H1 (cell line): ENCODE results near the gene OR52E4. TPM values are rescaled to one million over a fixed set of nuclear protein-coding genes. Genes with fewer than 3 reads are reported as not detected.

Experiments used
- CTCF ChIA-PET: fragments of 300-600 bp; sonication (Branson Sonifier 250); formaldehyde crosslinking; loops from one replicate; lab custom pipeline; 2021; ENCODE audit not compliant: partially characterized antibody; lab: Charles Lee
- POLR2A ChIA-PET: fragments of 300-600 bp; sonication (Branson Sonifier 250); formaldehyde crosslinking; loops from one replicate; lab custom pipeline; 2021; ENCODE audit warnings: inconsistent platforms; ENCODE audit not compliant: partially characterized antibody; lab: Charles Lee
- DNase-seq, 2 experiments: peaks; one replicate each; pipeline versions ENCODE4 v3.0.0 to v3.0.0-alpha.2; 2010 to 2022; ENCODE audit warnings: low spot score in 2 of 2, low read depth in 1 of 2, mixed read lengths in 1 of 2
- FAIRE-seq: peaks from 2 replicates; lab custom pipeline; 2011; peaks lifted over from hg19 to GRCh38; lab: Jason Lieb, UNC
- H2AFZ ChIP-seq: 2 replicates; pipeline ENCODE4 v1.8.1; 2012; ENCODE audit warnings: low read length, inconsistent platforms
- H2AK5ac ChIP-seq: 2 replicates; pipeline ENCODE4 v1.6.1; 2013; ENCODE audit warnings: low read depth, low read length
- H2BK120ac ChIP-seq: replicated peaks from 2 replicates; pipeline ENCODE3; 2013; ENCODE audit warnings: low read depth, low read length, inconsistent platforms
- H2BK12ac ChIP-seq: 2 replicates; pipeline ENCODE4 v1.6.1; 2013; ENCODE audit warnings: low read depth, low read length
- H2BK15ac ChIP-seq: 2 replicates; pipeline ENCODE4 v1.6.1; 2013; ENCODE audit warnings: low read length
- H2BK20ac ChIP-seq: 2 replicates; pipeline ENCODE4 v1.6.1; 2013; ENCODE audit warnings: low read length
- H2BK5ac ChIP-seq: 2 replicates; pipeline ENCODE4 v1.6.1; 2013; ENCODE audit warnings: low read depth, low read length
- H3K14ac ChIP-seq: 2 replicates; pipeline ENCODE4 v1.6.1; 2013; ENCODE audit warnings: inconsistent platforms; ENCODE audit not compliant: insufficient read length
- H3K18ac ChIP-seq: 2 replicates; pipeline ENCODE4 v1.6.1; 2013; ENCODE audit warnings: low read length; ENCODE audit errors: extremely low read depth
- H3K23ac ChIP-seq: 2 replicates; pipeline ENCODE4 v1.6.1; 2013; ENCODE audit warnings: inconsistent platforms; ENCODE audit not compliant: insufficient read length
- H3K23me2 ChIP-seq: 2 replicates; pipeline ENCODE4 v1.6.1; 2013; ENCODE audit warnings: low read depth, low read length
- H3K27ac ChIP-seq: 2 replicates; pipeline ENCODE4 v1.6.1; 2011; ENCODE audit warnings: low read depth, low read length, inconsistent platforms
- H3K27me3 ChIP-seq, 4 experiments: replicated peaks in 1 of 4; 1 replicate in 1 of 4; 2 replicates in 3 of 4; pipeline versions ENCODE4 v1.6.1 to v1.8.1; 2011 to 2013; ENCODE audit warnings: low read length in 3 of 4, mild to moderate bottlenecking in 3 of 4, inconsistent platforms in 2 of 4, mixed read lengths in 2 of 4, moderate library complexity in 1 of 4; ENCODE audit not compliant: control insufficient read depth in 3 of 4, insufficient read depth in 3 of 4; ENCODE audit errors: extremely low read depth in 1 of 4
- H3K36me3 ChIP-seq, 4 experiments: 2 replicates each; pipeline versions ENCODE4 v1.6.1 to v1.8.1; 2011 to 2013; ENCODE audit warnings: mild to moderate bottlenecking in 4 of 4, low read length in 3 of 4, moderate library complexity in 2 of 4, control low read depth in 1 of 4, inconsistent platforms in 1 of 4; ENCODE audit not compliant: insufficient read depth in 4 of 4, control insufficient read depth in 2 of 4
- H3K4ac ChIP-seq: replicated peaks from 2 replicates; pipeline ENCODE3; 2013; ENCODE audit warnings: low read length, low read depth, mixed read lengths, inconsistent platforms; ENCODE audit not compliant: insufficient read length
- H3K4me1 ChIP-seq, 4 experiments: replicated peaks in 1 of 4; 1 replicate in 1 of 4; 2 replicates in 3 of 4; pipeline versions ENCODE4 v1.6.1 to v1.8.1; 2011 to 2013; ENCODE audit warnings: low read length in 3 of 4, inconsistent platforms in 2 of 4, mixed read lengths in 1 of 4; ENCODE audit not compliant: insufficient read depth in 4 of 4, control insufficient read depth in 3 of 4
- H3K4me2 ChIP-seq, 2 experiments: 2 replicates each; pipeline versions ENCODE4 v1.6.1 to v1.8.1; 2011 to 2013; ENCODE audit warnings: low read depth in 2 of 2, low read length in 2 of 2, control low read depth in 1 of 2, inconsistent platforms in 1 of 2, mild to moderate bottlenecking in 1 of 2; ENCODE audit not compliant: insufficient read depth in 1 of 2
- H3K4me3 ChIP-seq, 4 experiments: fragments of 200-600, 300-600 bp in 1 of 4; sonication (generic), shearing (Covaris generic), sonication (Bioruptor Twin) in 1 of 4; 2 replicates each; pipeline versions ENCODE4 v1.5.1 to v1.8.1; 2011 to 2016; ENCODE audit warnings: low read length in 4 of 4, low read depth in 3 of 4, control low read depth in 2 of 4, inconsistent platforms in 2 of 4, mild to moderate bottlenecking in 2 of 4, mixed read lengths in 1 of 4, moderate library complexity in 1 of 4; ENCODE audit not compliant: insufficient read depth in 2 of 4; ENCODE audit errors: extremely low read depth in 1 of 4
- H3K56ac ChIP-seq: replicated peaks from 2 replicates; pipeline ENCODE3; 2013; ENCODE audit warnings: low read depth, mild to moderate bottlenecking, mixed read lengths, low read length, inconsistent platforms; ENCODE audit not compliant: insufficient read length
- H3K79me1 ChIP-seq: 2 replicates; pipeline ENCODE4 v1.6.1; 2013; ENCODE audit warnings: low read depth, low read length, control low read depth
- H3K79me2 ChIP-seq, 2 experiments: 2 replicates each; pipeline versions ENCODE4 v1.6.1 to v1.8.1; 2012 to 2013; ENCODE audit warnings: low read length in 2 of 2, mild to moderate bottlenecking in 2 of 2, inconsistent platforms in 1 of 2; ENCODE audit not compliant: insufficient read depth in 2 of 2, control insufficient read depth in 1 of 2
- H3K9ac ChIP-seq, 4 experiments: replicated peaks in 1 of 4; 1 replicate in 1 of 4; 2 replicates in 3 of 4; pipeline versions ENCODE4 v1.6.1 to v1.8.1; 2011 to 2013; ENCODE audit warnings: low read depth in 3 of 4, low read length in 3 of 4, control low read depth in 2 of 4, mild to moderate bottlenecking in 2 of 4, moderate library complexity in 2 of 4, inconsistent platforms in 1 of 4; ENCODE audit errors: extremely low read depth in 1 of 4
- H3K9me3 ChIP-seq, 2 experiments: 2 replicates each; pipeline versions ENCODE4 v1.6.1 to v1.8.1; 2012 to 2013; ENCODE audit warnings: mild to moderate bottlenecking in 2 of 2, moderate library complexity in 2 of 2, control low read depth in 1 of 2, inconsistent platforms in 1 of 2, low read depth in 1 of 2, low read length in 1 of 2, mixed read lengths in 1 of 2; ENCODE audit not compliant: insufficient read depth in 2 of 2
- H4K20me1 ChIP-seq, 2 experiments: replicated peaks in 1 of 2; 2 replicates each; pipeline versions ENCODE3 to v1.8.1; 2011 to 2013; ENCODE audit warnings: inconsistent platforms in 2 of 2, low read length in 2 of 2, mild to moderate bottlenecking in 1 of 2; ENCODE audit not compliant: insufficient read depth in 2 of 2, control insufficient read depth in 1 of 2
- H4K5ac ChIP-seq: 2 replicates; pipeline ENCODE4 v1.6.1; 2013; ENCODE audit warnings: low read length, low read depth, mixed read lengths, inconsistent platforms; ENCODE audit not compliant: insufficient read length
- H4K8ac ChIP-seq: 2 replicates; pipeline ENCODE4 v1.8.0; 2013; ENCODE audit warnings: mild to moderate bottlenecking, moderate library complexity, low read length, inconsistent platforms; ENCODE audit not compliant: insufficient read depth; ENCODE audit errors: extremely low read depth
- H4K91ac ChIP-seq: replicated peaks from 2 replicates; pipeline ENCODE3; 2013; ENCODE audit warnings: low read length, mixed read lengths, inconsistent platforms; ENCODE audit not compliant: insufficient read length
- BACH1 ChIP-seq: IDR thresholded peaks from 2 replicates; pipeline ENCODE4 v1.6.1; 2012; ENCODE audit warnings: low read length, improper control_type of control experiment
- BCL11A ChIP-seq, 2 experiments: IDR thresholded peaks; one replicate each; pipeline ENCODE4 v1.6.1; 2011; ENCODE audit warnings: low read depth in 2 of 2, low read length in 2 of 2, mild to moderate bottlenecking in 2 of 2
- CBX8 ChIP-seq: fragments of 300-800, 300-1000 bp; sonication (generic); IDR thresholded peaks from 2 replicates; pipeline ENCODE4 v1.7.1; 2016; ENCODE audit warnings: low read depth, low read length, borderline replicate concordance
- CHD2 ChIP-seq: IDR thresholded peaks from 2 replicates; pipeline ENCODE4 v1.6.1; 2012; ENCODE audit warnings: low read length, improper control_type of control experiment
- EZH2 ChIP-seq: fragments of 200-600 bp; sonication (generic); IDR thresholded peaks from 2 replicates; pipeline ENCODE4 v1.7.1; 2012; ENCODE audit warnings: low read depth, mild to moderate bottlenecking, moderate library complexity, low read length, inconsistent platforms; ENCODE audit not compliant: severe bottlenecking
- GABPA ChIP-seq: IDR thresholded peaks from 2 replicates; pipeline ENCODE4 v1.6.1; 2011; ENCODE audit warnings: mild to moderate bottlenecking, low read length, moderate library complexity, borderline replicate concordance; ENCODE audit not compliant: insufficient read depth
- JUND ChIP-seq: IDR thresholded peaks from 2 replicates; pipeline ENCODE4 v1.6.1; 2011; ENCODE audit warnings: mild to moderate bottlenecking, improper control_type of control experiment, low read length
- KDM1A ChIP-seq: fragments of 200-600, 300-600 bp; sonication (generic); IDR thresholded peaks from 2 replicates; pipeline ENCODE4 v1.7.1; 2016; ENCODE audit warnings: mild to moderate bottlenecking, low read length, borderline replicate concordance
- MAX ChIP-seq: IDR thresholded peaks from 2 replicates; pipeline ENCODE4 v1.6.1; 2012; ENCODE audit warnings: inconsistent platforms
- NANOG ChIP-seq: IDR thresholded peaks from 2 replicates; pipeline ENCODE4 v1.6.1; 2011; ENCODE audit warnings: low read length, low read depth, mild to moderate bottlenecking, inconsistent platforms; ENCODE audit not compliant: insufficient read depth, poor library complexity, severe bottlenecking
- POU5F1 ChIP-seq: IDR thresholded peaks from 2 replicates; pipeline ENCODE4 v1.6.1; 2011; ENCODE audit warnings: low read depth, mild to moderate bottlenecking, low read length, moderate library complexity
- RAD21 ChIP-seq, 2 experiments: IDR thresholded peaks in 1 of 2; conservative IDR thresholded peaks in 1 of 2; 2 replicates each; pipeline ENCODE4 v1.6.1; 2011; ENCODE audit warnings: low read depth in 2 of 2, low read length in 2 of 2, improper control_type of control experiment in 1 of 2, inconsistent platforms in 1 of 2, mild to moderate bottlenecking in 1 of 2, moderate library complexity in 1 of 2
- WGBS, 2 experiments: shearing (Covaris generic) in 1 of 2; methylation state at CpG; one replicate each; pipeline versions ENCODE4 v1.1.6 to v1.1.7; 2013 to 2015; ENCODE audit warnings: low lambda C conversion rate in 2 of 2, mixed read lengths in 2 of 2, inconsistent platforms in 1 of 2, low coverage in 1 of 2, missing lambda C conversion rate in 1 of 2; ENCODE audit not compliant: insufficient replicate concordance in 2 of 2, insufficient coverage in 1 of 2, insufficient read length in 1 of 2; ENCODE audit errors: extremely low coverage in 1 of 2, missing lambda C conversion rate in 1 of 2; 5-methylcytosine and 5-hydroxymethylcytosine counted together
- polyA plus RNA-seq, 7 experiments: library from polyadenylated mRNA; depleted of rRNA in 3 of 7; stranded (reverse) in 5 of 7; unstranded in 2 of 7; fragments of >200 nt in 5 of 7; fragments of 200-250 nt in 2 of 7; gene quantifications; 1 replicate in 5 of 7; 2 replicates in 1 of 7; 4 replicates in 1 of 7; pipeline versions ENCODE4 v1.2.1 to v1.2.3, GENCODE V29; 2011 to 2013; ENCODE audit warnings: missing spikeins in 2 of 7, mixed read lengths in 2 of 7
- total RNA-seq: library from RNA; stranded (reverse); fragmentation: NEBNext Ultra II Directional; extraction: Animal tissue kit (Norgen Biotek cat#: 25700); gene quantifications from 2 replicates; pipeline ENCODE4 v1.2.1, GENCODE V29; 2021

The OR52E4 gene
- total and polyA plus RNA-seq, 2 of the 8 experiments (the other 6 are each of a cell fraction or from before 2014, with no cell fraction given): not detected

- no peaks in the 10 kb centered on the region for H3K23me2 ChIP-seq
- no peaks in the 10 kb centered on the region for H4K20me1 ChIP-seq
- no peaks in the 10 kb centered on the region for H3K27me3 ChIP-seq
- H3K56ac ChIP-seq: no peak overlapping the region
- H3K4me3 ChIP-seq: no peak overlapping the region
- H4K8ac ChIP-seq: no peak overlapping the region
- no peaks in the 10 kb centered on the region for H3K79me2 ChIP-seq
- ChIA-PET POLR2A (no interaction called here), CTCF (interaction anchor here (0.6 to 1.2 kb wide), 3 partner anchors 22 to 882 kb away, joined by 3 read pairs; no protein-coding TSS in a partner anchor)
- no peaks in the 10 kb centered on the region for H3K9me3 ChIP-seq
- H2BK5ac ChIP-seq: no peak overlapping the region; the same call in 1 of the 2 replicates
- no peak overlapping the region for H3K27ac ChIP-seq
- no peak overlapping the region for H2AK5ac ChIP-seq
- no peak overlapping the region for H4K5ac ChIP-seq
- no peaks in the 10 kb centered on the region for H3K36me3 ChIP-seq
- FAIRE-seq: no peak
- no peak overlapping the region for H3K4ac ChIP-seq
- no peak overlapping the region for H3K9ac ChIP-seq
- H2BK20ac ChIP-seq: no peak overlapping the region; the same call in 1 of the 2 replicates
- no peak overlapping the region; a peak in 1 of 4 replicates for H3K4me2 ChIP-seq
- 0 out of 2 replicates have a peak overlapping the region, but pooled peaks have one; percentile 17 for H2BK12ac ChIP-seq
- H2BK15ac ChIP-seq: no peak overlapping the region; the same call in 1 of the 2 replicates
- DNase-seq: no peak
- H3K14ac ChIP-seq: no peak overlapping the region
- no peaks in the 10 kb centered on the region for H3K79me1 ChIP-seq
- H2BK120ac ChIP-seq: no peak overlapping the region
- H4K91ac ChIP-seq: no peak overlapping the region
- H3K4me1 ChIP-seq: no peaks in the 10 kb centered on the region
- H2AFZ ChIP-seq: peak overlapping the region; percentile 89
- WGBS, 2 experiments: 72% methylated on average over 6 of the region's 6 CpGs; no CpG with 5 or more reads in 1 of the 2 experiments
- H3K18ac ChIP-seq: no peak overlapping the region; the same call in 1 of the 2 replicates
- no peak overlapping the region for H3K23ac ChIP-seq
- TF ChIP-seq BACH1 (no peak), POU5F1 (no peak), CBX8 (no peak), RAD21 (IDR thresholded peaks at IDR 0.05 in 1 of 2, conservative IDR thresholded peaks at IDR 0.05 in 1 of 2; ENCODE audit: low read depth in 2 of 2, low read length in 2 of 2) (no peak), EZH2 (no peak), MAX (no peak), CHD2 (no peak), GABPA (no peak), KDM1A (no peak), JUND (no peak), BCL11A (IDR thresholded peaks at IDR 0.05; ENCODE audit: low read depth in 2 of 2, low read length in 2 of 2) (no peak), NANOG (no peak)
Measured at GRCh38 chr11:5831196-5831829, 49.1 kb upstream of the OR52E4 start.
